ENCODE results near the gene SCCPDH. TPM values are rescaled to one million over a fixed set of nuclear protein-coding genes. Genes with fewer than 3 reads are reported as not detected.

The SCCPDH gene
- polyA plus RNA-seq, 1 experiment = 21.1 TPM

DNA sequence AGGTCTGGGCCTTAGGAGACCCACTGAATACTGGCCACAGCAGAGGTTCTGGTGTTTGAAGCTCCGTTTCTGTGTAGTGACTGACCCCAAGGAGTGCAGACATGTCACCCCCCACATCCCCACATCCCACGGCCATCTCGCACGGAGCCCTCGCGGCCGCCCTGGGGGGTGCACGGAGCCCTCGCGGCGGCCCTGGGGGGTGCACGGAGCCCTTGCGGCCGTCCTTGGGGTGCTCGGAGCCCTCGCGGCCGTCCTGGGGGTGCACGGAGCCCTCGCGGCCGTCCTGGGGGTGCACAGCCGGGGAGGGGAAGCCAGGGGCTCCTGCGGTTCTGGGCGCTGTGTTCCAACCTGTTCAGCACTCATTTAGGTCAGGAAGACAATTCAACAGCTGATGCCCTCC lies 68.4 kb downstream of the SCCPDH start:
- Histone ChIP-seq H3K4me3 (ENCODE audit: low read depth, low read length) (no peak overlapping the region), H3K27me3 (ENCODE audit: control insufficient read depth, insufficient read depth, low read length) (no peaks in the 10 kb centered on the region), H3K36me3 (ENCODE audit: control insufficient read depth, insufficient read depth, low read length) (no peaks in the 10 kb centered on the region)
- ChIA-PET POLR2A (no interaction called here), CTCF (interaction anchor here (1.5 kb wide), 1 partner anchor 8 kb away, joined by 4 read pairs; no protein-coding TSS in a partner anchor)
- no peak for DNase-seq (ENCODE audit: low read depth)
- TF ChIP-seq, protein P1, sequence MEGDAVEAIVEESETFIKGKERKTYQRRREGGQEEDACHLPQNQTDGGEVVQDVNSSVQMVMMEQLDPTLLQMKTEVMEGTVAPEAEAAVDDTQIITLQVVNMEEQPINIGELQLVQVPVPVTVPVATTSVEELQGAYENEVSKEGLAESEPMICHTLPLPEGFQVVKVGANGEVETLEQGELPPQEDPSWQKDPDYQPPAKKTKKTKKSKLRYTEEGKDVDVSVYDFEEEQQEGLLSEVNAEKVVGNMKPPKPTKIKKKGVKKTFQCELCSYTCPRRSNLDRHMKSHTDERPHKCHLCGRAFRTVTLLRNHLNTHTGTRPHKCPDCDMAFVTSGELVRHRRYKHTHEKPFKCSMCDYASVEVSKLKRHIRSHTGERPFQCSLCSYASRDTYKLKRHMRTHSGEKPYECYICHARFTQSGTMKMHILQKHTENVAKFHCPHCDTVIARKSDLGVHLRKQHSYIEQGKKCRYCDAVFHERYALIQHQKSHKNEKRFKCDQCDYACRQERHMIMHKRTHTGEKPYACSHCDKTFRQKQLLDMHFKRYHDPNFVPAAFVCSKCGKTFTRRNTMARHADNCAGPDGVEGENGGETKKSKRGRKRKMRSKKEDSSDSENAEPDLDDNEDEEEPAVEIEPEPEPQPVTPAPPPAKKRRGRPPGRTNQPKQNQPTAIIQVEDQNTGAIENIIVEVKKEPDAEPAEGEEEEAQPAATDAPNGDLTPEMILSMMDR (IDR thresholded peaks at IDR 0.05; ENCODE audit: insufficient read depth, low read depth, low read length) = no peak

DNA sequence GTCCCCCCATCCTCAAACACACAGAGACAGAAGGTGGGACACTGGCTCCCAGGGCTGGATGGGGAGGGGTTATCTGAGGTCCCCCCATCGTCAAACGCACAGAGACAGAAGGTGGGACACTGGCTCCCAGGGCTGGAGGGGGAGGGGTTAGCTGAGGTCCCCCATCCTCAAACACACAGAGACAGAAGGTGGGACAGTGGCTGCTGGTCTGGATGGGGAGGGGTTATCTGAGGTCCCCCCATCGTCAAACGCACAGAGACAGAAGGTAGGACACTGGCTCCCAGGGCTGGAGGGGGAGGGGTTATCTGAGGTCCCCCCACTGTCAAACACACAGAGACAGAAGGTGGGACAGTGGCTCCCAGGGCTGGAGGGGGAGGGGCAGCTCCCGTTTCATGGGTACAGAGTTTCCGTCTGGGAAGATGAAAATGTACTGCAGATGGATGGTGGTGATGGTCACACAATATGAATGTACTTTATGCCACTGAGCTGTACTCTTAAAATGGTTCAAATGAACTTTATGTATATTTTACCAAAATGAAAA lies 69.2 kb downstream of the SCCPDH start:
- CTCF ChIA-PET = no interaction called here
- POLR2A ChIA-PET = no interaction called here
- TF ChIP-seq, protein P1 (IDR thresholded peaks at IDR 0.05; ENCODE audit: insufficient read depth, low read depth, low read length) = no peak
- Histone ChIP-seq H3K4me3 (ENCODE audit: low read depth, low read length) (no peak overlapping the region), H3K27me3 (ENCODE audit: control insufficient read depth, insufficient read depth, low read length) (no peaks in the 10 kb centered on the region), H3K36me3 (ENCODE audit: control insufficient read depth, insufficient read depth, low read length) (no peaks in the 10 kb centered on the region)
- no peak for DNase-seq (ENCODE audit: low read depth)

DNA sequence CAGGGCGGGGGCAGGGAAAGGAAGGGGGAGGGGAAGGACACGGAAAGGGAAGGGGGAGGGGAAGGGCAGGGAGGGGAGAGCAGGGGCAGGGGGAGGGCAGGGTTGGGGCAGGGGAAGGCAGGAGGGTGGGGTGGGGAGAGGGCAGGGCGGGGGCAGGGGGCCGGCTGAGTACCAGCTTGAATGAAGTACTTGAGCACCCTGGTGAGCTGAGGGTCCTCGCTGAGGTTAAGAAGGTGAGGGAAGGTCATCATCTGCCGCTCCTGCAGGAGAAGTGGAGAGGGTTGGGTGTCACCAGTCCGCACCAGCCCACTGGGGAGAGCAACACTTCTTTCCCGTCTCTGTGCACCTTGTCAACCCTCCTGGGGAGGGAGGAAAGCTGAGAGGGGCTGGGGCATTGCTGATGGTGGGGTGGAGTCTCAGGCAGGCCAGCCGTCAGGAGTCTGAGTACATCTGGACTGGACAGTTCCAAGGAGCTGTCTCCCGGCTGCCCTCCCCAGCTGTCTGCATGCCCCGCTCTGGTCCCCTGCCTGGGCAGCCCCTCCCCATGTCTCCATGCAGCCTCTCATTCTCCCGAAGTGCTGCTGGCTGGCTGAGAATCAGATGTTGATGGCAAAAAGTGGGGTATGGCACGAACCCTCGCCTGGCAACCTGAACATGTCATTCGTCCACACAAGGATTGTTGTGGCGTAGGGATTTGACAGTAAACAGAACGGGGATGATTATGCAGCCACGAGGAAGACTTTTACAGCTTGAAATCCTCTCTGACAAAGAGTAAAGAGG lies 70.0 kb downstream of the SCCPDH start:
- no peaks in the 10 kb centered on the region for H3K27me3 ChIP-seq (ENCODE audit: control insufficient read depth, insufficient read depth, low read length)
- H3K4me3 ChIP-seq (ENCODE audit: low read depth, low read length) = no peak overlapping the region
- POLR2A ChIA-PET = no interaction called here
- no peaks in the 10 kb centered on the region for H3K36me3 ChIP-seq (ENCODE audit: control insufficient read depth, insufficient read depth, low read length)
- CTCF ChIA-PET = interaction anchor here (1.1 kb wide), 1 partner anchor 40 kb away, joined by 4 read pairs; no protein-coding TSS in a partner anchor
- TF ChIP-seq, protein P1 (IDR thresholded peaks at IDR 0.05; ENCODE audit: insufficient read depth, low read depth, low read length) = no peak
- DNase-seq (ENCODE audit: low read depth) = no peak

- TF ChIP-seq, protein P1 (IDR thresholded peaks at IDR 0.05; ENCODE audit: insufficient read depth, low read depth, low read length) = no peak
- no peaks in the 10 kb centered on the region for H3K27me3 ChIP-seq (ENCODE audit: control insufficient read depth, insufficient read depth, low read length)
- ChIA-PET CTCF (interaction anchor here (0.6 to 1.1 kb wide), 2 partner anchors 41 to 1808 kb away, joined by 3 to 4 read pairs; no protein-coding TSS in a partner anchor), POLR2A (no interaction called here)
- no peak for DNase-seq (ENCODE audit: low read depth)
- H3K36me3 ChIP-seq (ENCODE audit: control insufficient read depth, insufficient read depth, low read length) = no peaks in the 10 kb centered on the region
- H3K4me3 ChIP-seq (ENCODE audit: low read depth, low read length) = no peak overlapping the region
These were observed 70.8 kb downstream of the SCCPDH start for GRCh38 chr1:246794828-246795671.

All from BJ (cell line).